Activated effector memory CD4-positive, alpha-beta T cell treated with Interleukin-2 at 50 U/mL for 16 hours (primary cell): ENCODE measurements around the gene SELP.

Source experiments
- DNase-seq: peaks from one replicate; pipeline ENCODE4 v3.0.0-alpha.2; 2020

SELP gene

GRCh38 chr1:169618367-169618766 is 11.6 kb downstream of the SELP start:
- no peak for DNase-seq

GRCh38 chr1:169615803-169616202 is 14.1 kb downstream of the SELP start:
- no peak for DNase-seq

GRCh38 chr1:169610858-169611257 is 19.1 kb downstream of the SELP start:
- no peak for DNase-seq

- no peak for DNase-seq
Observed at GRCh38 chr1:169610108-169610507, 19.8 kb downstream of the SELP start.

GRCh38 chr1:169608226-169608625 is 21.7 kb downstream of the SELP start:
- DNase-seq: no peak

- peak; percentile 38 for DNase-seq
Observed at GRCh38 chr1:169604781-169605560, 25.0 kb downstream of the SELP start.

GRCh38 chr1:169601096-169601881 is 28.6 kb downstream of the SELP start:
- DNase-seq: no peak

- no peak for DNase-seq
Observed at GRCh38 chr1:169595764-169596711, 33.9 kb downstream of the SELP start.

- DNase-seq: no peak
Observed at GRCh38 chr1:169594391-169594790, 35.5 kb downstream of the SELP start.

- no peak for DNase-seq
Observed at GRCh38 chr1:169590932-169591331, 39.0 kb downstream of the SELP start.

GRCh38 chr1:169588785-169589485 is 41.0 kb downstream of the SELP start:
- DNase-seq: no peak

- no peak for DNase-seq
Observed at GRCh38 chr1:169588112-169588511, 41.8 kb downstream of the SELP start.

- peak; percentile 64 for DNase-seq
Observed at GRCh38 chr1:169586395-169587255, 43.3 kb downstream of the SELP start, which contains the start of gene F5. F5 (minus strand) TSS chr1:169586481; CDS start chr1:169586386, 95 bp downstream.

GRCh38 chr1:169586067-169586394 is 43.9 kb downstream of the SELP start:
- DNase-seq: no peak

- DNase-seq: no peak
Observed at GRCh38 chr1:169585181-169585580, 44.7 kb downstream of the SELP start.

- DNase-seq: no peak
Observed at GRCh38 chr1:169584483-169585144, 45.3 kb downstream of the SELP start.

- no peak for DNase-seq
Observed at GRCh38 chr1:169577981-169578738, 51.8 kb downstream of the SELP start.

GRCh38 chr1:169576935-169577331 is 53.0 kb downstream of the SELP start:
- no peak for DNase-seq

GRCh38 chr1:169576241-169576934 is 53.5 kb downstream of the SELP start:
- DNase-seq: no peak
